Measurements from ENCODE around the gene TUBGCP3.
"Not testable (repeated sequence)": the region's sequence is repeated elsewhere in the genome, so short reads cannot be mapped to it uniquely, and the experiment has no call there.

The TUBGCP3 gene

GRCh38 chr13:112530861-112531260, 57.1 kb downstream of the TUBGCP3 start:
- no peak for DNase-seq (ENCODE audit: low read depth in 2 of 2)

DNA sequence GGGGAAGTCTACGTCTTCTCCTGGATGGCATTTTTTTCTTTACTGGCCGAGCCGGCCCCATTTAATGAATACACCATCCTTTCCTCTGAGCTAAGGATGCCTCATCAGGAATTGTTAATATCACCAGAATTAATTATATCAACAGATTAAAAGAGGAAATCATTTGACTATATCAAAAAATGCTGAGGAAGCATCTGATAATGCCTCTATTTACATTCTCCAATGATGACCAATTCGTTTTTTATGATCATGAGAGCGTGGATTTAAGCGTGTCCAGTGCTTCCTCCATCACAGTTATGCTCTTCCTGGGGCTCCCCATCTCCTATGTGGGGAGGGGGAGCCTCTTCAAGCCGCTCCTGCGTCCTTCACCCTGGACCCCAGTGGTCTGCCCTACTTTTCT, 58.7 kb downstream of the TUBGCP3 start:
- DNase-seq (ENCODE audit: low read depth in 2 of 2), result no peak

- DNase-seq (ENCODE audit: low read depth in 2 of 2), result no peak
These were observed 61.7 kb downstream of the TUBGCP3 start for GRCh38 chr13:112526146-112526853.

- no peak for DNase-seq (ENCODE audit: low read depth in 2 of 2)
These were observed 62.5 kb downstream of the TUBGCP3 start for GRCh38 chr13:112525356-112525945.

DNA sequence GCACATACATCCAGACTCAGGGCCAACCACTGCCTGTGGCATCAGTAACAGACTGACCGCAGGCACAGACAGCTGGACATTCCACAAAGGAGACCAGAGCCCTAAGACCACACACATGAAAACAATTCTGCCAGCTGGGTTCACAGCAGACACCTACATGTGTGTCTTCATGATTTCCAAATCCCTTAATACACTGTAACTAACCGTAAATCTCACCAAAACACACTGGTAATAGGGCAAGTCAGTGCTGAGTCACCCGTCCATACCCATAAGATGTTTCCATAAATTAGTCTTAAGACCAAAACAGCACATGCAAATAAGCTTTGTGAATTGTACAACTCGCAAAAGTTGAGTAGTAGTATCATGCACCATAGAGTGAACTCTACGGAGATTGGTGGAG, 65.4 kb downstream of the TUBGCP3 start:
- DNase-seq (ENCODE audit: low read depth in 2 of 2), result no peak

GRCh38 chr13:112521073-112521685, 66.8 kb downstream of the TUBGCP3 start:
- no peak for DNase-seq (ENCODE audit: low read depth in 2 of 2)

DNA sequence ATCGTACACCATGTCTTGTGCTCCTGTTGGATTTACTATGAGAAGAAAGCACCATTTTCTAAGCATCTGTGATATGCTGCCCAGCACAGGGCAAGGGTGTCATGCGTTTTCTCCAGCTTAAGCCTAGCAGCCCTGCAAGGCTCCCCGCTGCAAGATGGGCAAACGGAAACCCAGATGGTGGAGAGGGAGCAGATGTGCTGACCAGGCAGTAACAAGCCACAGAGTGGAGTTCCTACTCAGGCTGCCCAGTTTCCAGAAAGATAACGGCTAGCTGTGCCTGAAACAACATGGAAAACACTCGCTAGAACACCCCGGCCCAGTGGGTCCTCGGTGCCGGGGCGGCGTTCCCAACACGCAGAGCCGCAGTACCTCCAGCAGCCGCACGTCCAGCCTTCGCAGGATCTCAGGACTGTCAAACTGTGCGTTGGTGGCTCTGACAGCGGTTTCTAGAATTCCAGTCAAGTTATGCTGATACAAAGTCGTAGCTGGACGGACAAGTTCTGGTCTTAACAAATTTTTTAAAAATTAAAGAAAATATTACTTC, 68.4 kb downstream of the TUBGCP3 start:
- DNase-seq (ENCODE audit: low read depth in 2 of 2), result no peak

GRCh38 chr13:112516218-112516617, 71.7 kb downstream of the TUBGCP3 start:
- no peak for DNase-seq (ENCODE audit: low read depth in 2 of 2)

- DNase-seq (ENCODE audit: low read depth in 2 of 2), result no peak
These were observed 74.2 kb downstream of the TUBGCP3 start for GRCh38 chr13:112513761-112514160.

DNA sequence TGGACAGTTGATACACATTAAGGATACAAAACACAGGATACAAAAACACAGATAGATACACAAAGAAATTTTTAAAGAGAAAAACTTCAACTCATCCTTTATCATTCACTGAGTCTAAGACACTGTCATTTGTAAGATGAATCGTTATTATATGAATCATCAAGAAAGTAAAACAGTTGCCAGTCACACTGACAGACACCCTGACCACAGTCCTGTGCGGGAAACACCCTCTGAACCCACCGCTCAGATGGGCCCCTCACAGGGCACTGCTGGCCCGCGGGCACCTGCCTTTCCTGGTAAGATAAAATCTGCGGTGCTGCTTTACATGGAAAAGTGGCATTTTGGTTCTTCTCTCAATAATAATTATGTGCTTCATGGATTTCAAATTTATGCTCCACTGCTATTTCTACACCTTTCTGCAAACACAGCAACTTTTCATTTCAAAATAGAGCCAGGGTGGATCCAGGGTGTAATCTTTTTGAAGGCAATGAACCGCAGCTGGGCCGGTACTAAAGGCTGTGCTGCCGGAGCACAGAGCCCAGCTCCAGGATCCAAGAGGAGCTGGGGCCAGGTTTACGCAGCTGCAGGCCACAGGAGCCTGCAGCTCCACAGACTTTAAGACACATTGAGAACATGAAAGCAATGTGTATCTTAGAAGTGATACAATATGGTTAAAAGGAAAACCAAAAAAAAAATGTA, 76.8 kb downstream of the TUBGCP3 start:
- no peak for DNase-seq (ENCODE audit: low read depth in 2 of 2)

DNA sequence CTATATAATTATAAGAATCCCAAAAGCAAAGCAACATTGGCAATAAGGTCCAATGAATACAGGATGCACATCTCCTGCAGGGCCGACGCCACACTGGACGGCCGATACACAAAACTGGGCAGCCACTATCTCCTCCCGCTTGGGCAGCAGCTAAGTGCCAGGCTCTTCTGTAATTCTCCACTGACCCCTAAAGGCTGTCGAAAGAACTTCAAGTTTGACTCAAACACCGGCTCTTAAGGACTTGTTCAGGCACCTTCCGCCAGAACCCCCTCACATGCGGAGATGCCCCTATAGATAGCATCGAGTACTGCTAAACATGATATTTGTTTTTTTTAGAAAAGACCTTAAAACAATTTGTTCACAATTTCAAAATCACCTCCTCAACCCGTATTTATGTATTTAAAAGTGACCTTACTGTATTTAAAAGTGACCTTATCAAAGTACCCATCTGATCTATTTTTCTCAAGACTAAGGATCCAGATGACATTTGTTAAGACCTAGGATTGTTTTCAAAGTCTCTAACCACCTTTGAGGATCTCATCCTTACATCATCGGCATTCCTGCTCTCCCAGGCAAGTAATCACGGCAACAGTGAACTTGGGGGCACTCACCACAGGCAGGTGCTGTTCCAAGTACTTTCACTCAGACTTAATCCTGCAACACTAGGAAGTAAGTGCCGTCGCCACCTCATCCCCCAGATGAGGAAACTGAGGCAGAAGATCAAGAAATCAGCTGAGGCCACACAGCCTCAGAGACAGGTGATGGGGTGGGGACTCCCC, 77.8 kb downstream of the TUBGCP3 start:
- DNase-seq (ENCODE audit: low read depth in 2 of 2), result peak; percentile 8 to 10

DNA sequence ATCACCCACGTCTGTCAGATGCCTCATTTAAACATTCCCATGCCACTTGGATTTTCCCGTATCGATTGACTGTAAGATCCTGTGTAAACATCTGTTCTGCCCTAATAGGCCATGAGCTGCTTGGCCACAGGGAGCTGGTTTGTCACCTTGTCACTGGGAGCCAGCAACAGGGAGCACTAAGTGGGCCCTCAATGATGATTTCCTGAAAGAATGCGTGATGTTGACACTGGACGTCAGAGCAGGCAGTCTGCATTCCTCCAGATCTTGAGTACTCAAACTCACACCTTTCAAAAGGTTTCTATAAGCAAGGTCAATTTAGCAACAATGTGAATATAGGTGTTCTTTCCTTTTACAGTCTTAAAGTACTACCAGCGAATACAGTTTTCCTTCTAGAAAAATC, 78.8 kb downstream of the TUBGCP3 start:
- no peak for DNase-seq (ENCODE audit: low read depth in 2 of 2)

DNA sequence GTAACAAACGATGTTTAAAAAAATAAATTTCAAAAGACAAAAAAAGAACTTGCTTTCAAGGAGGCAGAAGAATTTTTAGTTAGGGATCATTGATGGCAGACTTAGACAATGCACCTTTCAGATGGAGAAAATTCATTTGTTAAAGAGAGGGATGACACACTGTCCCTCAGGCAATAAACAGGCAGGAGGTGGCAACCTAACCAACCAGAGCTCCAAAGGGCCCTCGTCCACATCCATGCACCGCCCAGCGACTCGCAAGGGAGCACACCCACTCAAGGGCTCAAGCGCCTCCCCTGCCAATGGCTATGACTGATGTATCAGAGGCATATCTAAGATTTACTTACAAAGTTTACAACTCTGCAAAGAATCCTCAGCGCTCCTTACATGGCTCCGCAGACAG, 81.9 kb downstream of the TUBGCP3 start:
- DNase-seq (ENCODE audit: low read depth in 2 of 2), result no peak

GRCh38 chr13:112496166-112496565, 91.8 kb downstream of the TUBGCP3 start:
- no peak for DNase-seq (ENCODE audit: low read depth in 2 of 2)

- DNase-seq (ENCODE audit: low read depth in 2 of 2), result no peak
These were observed 92.5 kb downstream of the TUBGCP3 start for GRCh38 chr13:112495465-112495864.

DNA sequence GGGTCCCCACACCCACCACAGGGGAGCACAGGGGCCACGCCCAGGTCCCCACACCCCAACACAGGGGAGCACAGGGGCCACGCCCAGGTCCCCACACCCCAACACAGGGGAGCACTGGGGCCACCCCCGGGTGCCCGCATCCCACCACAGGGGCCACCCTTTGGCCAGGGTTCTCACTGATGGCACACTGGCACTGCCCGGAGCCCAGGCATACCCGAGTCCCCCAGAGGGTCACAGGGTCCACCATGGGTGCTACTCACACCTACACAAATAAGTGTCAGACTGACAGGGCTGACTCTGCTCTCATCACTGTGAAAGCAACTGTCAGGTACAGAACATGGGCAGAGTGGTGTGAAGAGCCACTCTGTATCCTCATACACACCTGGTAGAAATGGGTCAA, 98.8 kb downstream of the TUBGCP3 start:
- DNase-seq (ENCODE audit: low read depth in 2 of 2), result no peak

- DNase-seq (ENCODE audit: low read depth in 2 of 2), result not testable (repeated sequence)
These were observed 99.5 kb downstream of the TUBGCP3 start for GRCh38 chr13:112488343-112489050.

DNA sequence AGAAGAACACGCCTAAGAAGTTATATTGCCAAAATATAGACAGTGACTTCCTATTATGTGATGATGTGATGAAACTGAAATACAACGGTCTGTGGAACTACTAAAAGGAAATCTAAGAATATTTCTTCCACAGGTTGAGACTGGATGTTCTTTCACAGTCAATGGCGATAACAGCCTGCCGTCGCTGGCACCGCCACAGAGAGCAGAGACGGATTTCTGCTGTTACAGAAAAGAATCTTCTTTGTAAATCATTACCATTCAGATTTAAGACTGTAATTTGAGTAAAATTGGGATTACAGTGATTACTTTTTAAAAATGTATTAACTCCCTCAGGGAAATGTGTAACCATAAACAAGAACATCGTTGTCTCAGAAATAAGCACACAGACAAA, 100.8 kb downstream of the TUBGCP3 start:
- DNase-seq (ENCODE audit: low read depth in 2 of 2), result no peak

DNA sequence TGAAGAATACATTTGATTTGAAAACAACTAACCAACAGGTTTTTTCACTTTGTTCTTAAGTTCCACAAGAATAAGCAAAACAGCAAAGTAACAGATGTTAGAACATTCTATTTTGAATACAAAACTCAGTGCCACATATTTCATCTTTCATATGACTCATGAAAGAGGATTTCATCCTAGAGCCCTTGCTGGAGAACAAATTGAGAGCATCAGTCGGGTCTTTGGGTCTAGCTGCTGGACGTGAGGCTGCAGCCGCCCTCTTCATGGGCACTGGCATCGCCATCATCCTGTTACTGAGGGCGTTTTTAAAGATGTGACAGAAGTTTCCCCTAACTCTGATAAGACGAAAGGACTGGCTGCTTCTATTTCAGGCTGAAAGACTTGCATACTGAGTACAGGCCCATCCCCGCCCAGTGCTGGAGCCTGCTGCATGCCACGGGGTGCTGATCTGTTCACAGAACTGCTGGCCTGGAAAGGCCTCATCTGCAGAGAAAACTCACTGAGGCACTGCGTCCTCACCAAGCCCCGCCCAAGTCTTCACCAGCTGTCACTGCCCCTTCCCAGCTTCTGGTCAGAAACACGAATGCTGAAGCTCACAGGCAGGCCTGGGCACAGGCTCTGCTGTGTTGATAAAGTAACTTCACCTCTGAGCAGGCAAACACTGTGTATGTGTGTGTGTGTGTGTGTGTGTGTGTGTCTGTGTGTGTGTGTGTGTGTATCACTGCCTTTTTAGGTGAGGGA, 101.4 kb downstream of the TUBGCP3 start:
- no peak for DNase-seq (ENCODE audit: low read depth in 2 of 2)

GRCh38 chr13:112485814-112486213, 102.1 kb downstream of the TUBGCP3 start:
- not testable (repeated sequence) for DNase-seq (ENCODE audit: low read depth in 2 of 2)
